PC-9 (cell line): ENCODE data around the gene TLE4.

Experiments
- CTCF ChIP-seq: fragments of 200-600 bp; sonication (generic); conservative IDR thresholded peaks from 2 replicates; pipeline ENCODE4 v1.6.1; 2017; ENCODE audit warnings: mixed run types, antibody characterized with exemption, mild to moderate bottlenecking, moderate library complexity
- EZH2 ChIP-seq: fragments of 200-600 bp; sonication (generic); IDR thresholded peaks from 2 replicates; pipeline ENCODE4 v1.8.0; 2017; ENCODE audit warnings: antibody characterized with exemption, low read depth

- no peak for TF ChIP-seq CTCF
- no peak for TF ChIP-seq EZH2
Measured at GRCh38 chr9:79735023-79735779, 163.4 kb downstream of the TLE4 start.
